WTC11 (cell line): ENCODE measurements around the gene IMPDH1.

Source experiments
- CTCF ChIP-seq: fragments of 200-600 bp; IDR thresholded peaks from 2 replicates; pipeline ENCODE4 v1.8.0; 2022; ENCODE audit warnings: antibody characterized with exemption
- NR2C2 ChIP-seq: sonication (generic); formaldehyde crosslinking; IDR thresholded peaks from 2 replicates; pipeline ENCODE4 v1.8.0; 2022; ENCODE audit warnings: mild to moderate bottlenecking, missing genetic modification reagents
- SMAD3 ChIP-seq: sonication (generic); formaldehyde crosslinking; IDR thresholded peaks from 2 replicates; pipeline ENCODE4 v1.8.0; 2022; ENCODE audit warnings: missing genetic modification reagents, mild to moderate bottlenecking, borderline replicate concordance
- SMAD4 ChIP-seq: sonication (generic); formaldehyde crosslinking; IDR thresholded peaks from 2 replicates; pipeline ENCODE4 v1.8.0; 2022; ENCODE audit warnings: mild to moderate bottlenecking, missing genetic modification reagents
- SP1 ChIP-seq: sonication (generic); formaldehyde crosslinking; conservative IDR thresholded peaks from 2 replicates; pipeline ENCODE4 v1.8.1; 2022; ENCODE audit warnings: missing genetic modification reagents
- USF2 ChIP-seq: sonication (generic); formaldehyde crosslinking; IDR thresholded peaks from 2 replicates; pipeline ENCODE4 v1.8.1; 2023; ENCODE audit warnings: mild to moderate bottlenecking, missing genetic modification reagents, moderate library complexity
- ZNF416 ChIP-seq: fragments of 250-450 bp; sonication (Bioruptor Pico); IDR thresholded peaks from 2 replicates; pipeline ENCODE4 v1.9.0; 2021; ENCODE audit warnings: mild to moderate bottlenecking, inconsistent platforms

GRCh38 chr7:128373606-128374005 lies 36.2 kb downstream of the IMPDH1 start:
- TF ChIP-seq CTCF: no peak
- TF ChIP-seq USF2 (CRISPR knock-in tag): no peak
- no peak for TF ChIP-seq SMAD4 (CRISPR knock-in tag)
- no peak for TF ChIP-seq ZNF416 (CRISPR knock-in tag)
- TF ChIP-seq SP1 (CRISPR knock-in tag): no peak
- no peak for TF ChIP-seq SMAD3 (CRISPR knock-in tag)
- no peak for TF ChIP-seq NR2C2 (CRISPR knock-in tag)
